Measurements from ENCODE around the gene PDE4C. TPM values are rescaled to one million over a fixed set of nuclear protein-coding genes. Genes with fewer than 3 reads are reported as not detected.
A peak's percentile ranks its signal among the peaks of the same experiment; 100 is the strongest.

Gene PDE4C
- total and polyA plus RNA-seq, 11 donors = 0.16 to 4.6 (median 1.1) TPM; not detected in 1

DNA sequence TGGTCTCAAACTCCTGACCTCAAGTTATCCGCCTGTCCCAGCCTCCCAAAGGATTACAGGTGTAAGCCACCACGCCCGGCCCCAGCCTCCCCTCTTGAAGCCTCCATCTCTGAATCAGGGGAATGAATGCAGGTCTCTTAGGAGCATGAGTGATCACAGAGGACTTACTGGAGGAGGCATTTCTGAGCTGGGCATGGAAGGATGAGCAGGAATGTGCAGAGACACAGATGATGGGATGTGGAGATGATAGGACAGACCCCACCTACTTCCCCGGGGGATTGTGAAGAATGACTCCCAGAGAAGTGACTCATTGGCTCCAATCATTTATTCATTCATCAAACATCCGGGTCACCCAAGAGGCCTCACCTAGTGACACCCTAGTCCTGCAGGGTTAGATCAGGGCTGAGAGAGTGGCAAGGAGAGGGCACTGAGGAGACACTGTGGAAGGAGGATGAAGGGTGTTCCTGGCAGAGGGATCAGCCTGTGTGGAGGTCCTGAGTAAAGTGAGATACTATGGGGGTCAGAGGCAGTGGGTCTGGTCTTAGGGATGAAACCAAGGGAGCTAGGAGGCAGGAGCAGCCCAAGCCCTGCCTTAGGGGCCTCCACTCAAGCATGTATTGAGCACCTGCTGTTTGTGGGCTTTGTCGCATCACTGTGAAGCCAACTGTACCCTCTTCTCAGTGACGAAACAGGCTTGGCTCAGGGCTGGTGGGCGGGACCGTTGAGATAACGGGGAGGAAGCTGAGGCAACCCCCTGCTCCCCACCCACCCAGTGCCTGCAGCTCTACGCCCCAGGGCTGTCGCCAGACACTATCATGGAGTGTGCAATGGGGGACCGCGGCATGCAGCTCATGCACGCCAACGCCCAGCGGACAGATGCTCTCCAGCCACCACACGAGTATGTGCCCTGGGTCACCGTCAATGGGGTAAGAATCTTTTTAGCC lies 49.6 kb downstream of the PDE4C start:
- TF ChIP-seq POLR2A (IDR thresholded peaks at IDR 0.05) = no peak
- no peak for TF ChIP-seq CTCF (IDR thresholded peaks at IDR 0.05)
- Histone ChIP-seq H3K9me3 (no peaks in the 10 kb centered on the region), H3K27me3 (no peaks in the 10 kb centered on the region), H3K36me3 (peaks cover 0 to 42% (median 0%) of the 10 kb centered on the region in 9 donors), H3K4me3 (peak overlapping the region in 1 of 12 donors; percentile 88), H3K27ac (peak overlapping the region in 1 of 12 donors; percentile 95), H3K4me1 (peaks cover 0 to 65% (median 14%) of the 10 kb centered on the region in 12 donors)
- DNase-seq = no peak
- no peak for ATAC-seq
- WGBS, 4 donors = 81 to 91% (median 86%) methylated on average over 14 to 19 of the region's 19 CpGs
- intact Hi-C loops (cut with DNase I) = no loop called here

GRCh38 chr19:18174983-18175382 lies 51.3 kb downstream of the PDE4C start:
- no peak for ATAC-seq
- H3K36me3 ChIP-seq = peaks cover 0 to 42% (median 0%) of the 10 kb centered on the region in 9 donors
- peaks cover 0 to 73% (median 20%) of the 10 kb centered on the region in 12 donors for H3K4me1 ChIP-seq
- no peaks in the 10 kb centered on the region for H3K9me3 ChIP-seq
- 88 to 97% (median 89%) methylated on average over 3 to 11 of the region's 11 CpGs for WGBS, 4 donors
- no peaks in the 10 kb centered on the region for H3K27me3 ChIP-seq
- H3K4me3 ChIP-seq = peak overlapping the region in 8 of 12 donors; percentile 61 to 90 (median 73)
- intact Hi-C loops (cut with DNase I) = loop anchor here in 1 of 10 donors (5.0 kb wide), 1 partner anchor 63 kb away; no protein-coding TSS in a partner anchor
- TF ChIP-seq POLR2A (IDR thresholded peaks at IDR 0.05) (no peak), CTCF (IDR thresholded peaks at IDR 0.05) (no peak)
- peak overlapping the region in 1 of 12 donors; percentile 95 for H3K27ac ChIP-seq
- DNase-seq = no peak

Other genes starting within 250 kb of the PDE4C start
- gene ARRDC2, start 218.3 kb downstream of the PDE4C start, total RNA-seq = 10 to 100 TPM in 4 of 9 donors, 1 to 10 TPM in 5; 5.8 to 35.5 (median 9.9) TPM
- 10 to 100 TPM; 14.9 to 26.1 TPM for gene ARRDC2, start 218.3 kb downstream of the PDE4C start, polyA plus RNA-seq
- gene IL12RB1, start 139.5 kb downstream of the PDE4C start, total RNA-seq = 1 to 10 TPM in 2 of 9 donors, under 1 TPM in 5, not detected in 2; 0.40 to 8.1 (median 0.66) TPM
- gene IL12RB1, start 139.5 kb downstream of the PDE4C start, polyA plus RNA-seq = under 1 TPM; 0.19 to 0.35 TPM
- 1 to 10 TPM; 2.8 to 9.8 (median 5.2) TPM for gene MAST3, start 128.7 kb downstream of the PDE4C start, total RNA-seq
- gene MAST3, start 128.7 kb downstream of the PDE4C start, polyA plus RNA-seq = 1 to 10 TPM; 1.5 to 2.9 TPM
- 10 to 100 TPM; 17.9 to 28.6 (median 24.6) TPM for gene PIK3R2, start 73.3 kb downstream of the PDE4C start, total RNA-seq
- gene PIK3R2, start 73.3 kb downstream of the PDE4C start, polyA plus RNA-seq = 1 to 10 TPM; 4.0 to 7.1 TPM
- 100 to 1,000 TPM in 2 of 9 donors, 10 to 100 TPM in 4, 1 to 10 TPM in 3; 9.0 to 455 (median 15.2) TPM for gene IFI30, start 52.6 kb downstream of the PDE4C start, total RNA-seq
- gene IFI30, start 52.6 kb downstream of the PDE4C start, polyA plus RNA-seq = 10 to 100 TPM in 1 of 2 donors, 1 to 10 TPM in 1; 8.9 to 27.1 TPM
- gene MPV17L2, start 33.2 kb downstream of the PDE4C start, total RNA-seq = 10 to 100 TPM; 10.6 to 37.4 (median 14.8) TPM
- gene MPV17L2, start 33.2 kb downstream of the PDE4C start, polyA plus RNA-seq = 10 to 100 TPM; 24.7 to 59.3 TPM
- gene RAB3A, start 22.4 kb downstream of the PDE4C start, total RNA-seq = 10 to 100 TPM in 8 of 9 donors, 1 to 10 TPM in 1; 6.9 to 39.2 (median 31.5) TPM
- gene RAB3A, start 22.4 kb downstream of the PDE4C start, polyA plus RNA-seq = 10 to 100 TPM; 17.2 to 20.1 TPM
- gene IQCN, start 48.0 kb upstream of the PDE4C start, total RNA-seq = 1 to 10 TPM in 4 of 9 donors, under 1 TPM in 5; 0.24 to 2.4 (median 0.75) TPM
- gene IQCN, start 48.0 kb upstream of the PDE4C start, polyA plus RNA-seq = 1 to 10 TPM in 1 of 2 donors, under 1 TPM in 1; 0.28 to 2.8 TPM
- gene JUND, start 55.2 kb upstream of the PDE4C start, total RNA-seq = 100 to 1,000 TPM in 7 of 9 donors, 10 to 100 TPM in 2; 80.2 to 352 (median 137) TPM
- 100 to 1,000 TPM; 114 to 236 TPM for gene JUND, start 55.2 kb upstream of the PDE4C start, polyA plus RNA-seq
- gene LSM4, start 96.6 kb upstream of the PDE4C start, total RNA-seq = 100 to 1,000 TPM in 5 of 9 donors, 10 to 100 TPM in 4; 65.8 to 167 (median 101) TPM
- 100 to 1,000 TPM; 127 to 171 TPM for gene LSM4, start 96.6 kb upstream of the PDE4C start, polyA plus RNA-seq
- 10 to 100 TPM; 22.5 to 58.6 (median 44.6) TPM for gene PGPEP1, start 114.2 kb upstream of the PDE4C start, total RNA-seq
- 10 to 100 TPM; 26.7 to 31.8 TPM for gene PGPEP1, start 114.2 kb upstream of the PDE4C start, polyA plus RNA-seq
- 1 to 10 TPM in 4 of 9 donors, under 1 TPM in 5; 0.69 to 5.7 (median 0.99) TPM for gene GDF15, start 159.7 kb upstream of the PDE4C start, total RNA-seq
- under 1 TPM; 0.33 to 0.50 TPM for gene GDF15, start 159.7 kb upstream of the PDE4C start, polyA plus RNA-seq
- gene LRRC25, start 171.2 kb upstream of the PDE4C start, total RNA-seq = 10 to 100 TPM in 2 of 9 donors, 1 to 10 TPM in 6, under 1 TPM in 1; 0.83 to 33.0 (median 3.1) TPM
- 1 to 10 TPM in 1 of 2 donors, under 1 TPM in 1; 0.88 to 2.8 TPM for gene LRRC25, start 171.2 kb upstream of the PDE4C start, polyA plus RNA-seq
- 10 to 100 TPM; 23.5 to 89.8 (median 29.4) TPM for gene SSBP4, start 193.0 kb upstream of the PDE4C start, total RNA-seq
- gene SSBP4, start 193.0 kb upstream of the PDE4C start, polyA plus RNA-seq = 10 to 100 TPM; 29.1 to 37.3 TPM
- gene ISYNA1, start 211.7 kb upstream of the PDE4C start, total RNA-seq = 10 to 100 TPM; 17.6 to 60.6 (median 24.0) TPM
- 10 to 100 TPM; 14.0 to 52.6 TPM for gene ISYNA1, start 211.7 kb upstream of the PDE4C start, polyA plus RNA-seq

Data from heart left ventricle (tissue), 16 donors.